Head of caudate nucleus (tissue), 42 donors: ENCODE results near the gene NEMP1.
"Not testable (repeated sequence)": the region's sequence is repeated elsewhere in the genome, so short reads cannot be mapped to it uniquely, and the experiment has no call there.

Source experiments
- DNase-seq, 42 donors: peaks; one replicate each; pipeline versions ENCODE4 v3.0.0 to v3.0.0-alpha.2; 2020 to 2021; ENCODE audit warnings: mixed read lengths in 7 of 42
- intact Hi-C: fragments of 100-400 bp; cut with DNase I; formaldehyde crosslinking; loops from one replicate; pipeline ENCODE4 v1.15.0; 2022

NEMP1 gene

GRCh38 chr12:57046086-57046791 is 32.4 kb downstream of the NEMP1 start:
- intact Hi-C loops = no loop called here
- peak in 2 of 42 donors; percentile 8 to 45 for DNase-seq

DNA sequence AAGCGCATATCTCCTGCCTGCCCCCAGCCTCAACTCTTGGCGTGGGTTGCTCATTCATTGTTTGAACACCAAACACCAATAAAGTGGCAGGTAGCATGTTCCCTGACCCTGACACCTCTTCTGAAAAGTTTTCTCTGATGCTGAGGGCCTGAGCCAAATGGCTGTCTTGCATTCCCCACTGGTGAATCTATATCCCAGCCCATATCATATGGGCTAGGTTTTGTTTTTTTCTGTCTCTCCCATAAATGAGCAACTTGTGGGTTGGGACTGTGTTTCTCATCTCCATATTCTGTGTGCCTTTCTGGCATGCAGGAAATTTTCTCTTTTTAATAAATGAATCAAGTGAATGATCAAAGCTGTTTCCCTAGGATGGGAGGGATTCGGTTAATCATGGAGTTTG is 33.7 kb downstream of the NEMP1 start:
- intact Hi-C loops = no loop called here
- no peak for DNase-seq

DNA sequence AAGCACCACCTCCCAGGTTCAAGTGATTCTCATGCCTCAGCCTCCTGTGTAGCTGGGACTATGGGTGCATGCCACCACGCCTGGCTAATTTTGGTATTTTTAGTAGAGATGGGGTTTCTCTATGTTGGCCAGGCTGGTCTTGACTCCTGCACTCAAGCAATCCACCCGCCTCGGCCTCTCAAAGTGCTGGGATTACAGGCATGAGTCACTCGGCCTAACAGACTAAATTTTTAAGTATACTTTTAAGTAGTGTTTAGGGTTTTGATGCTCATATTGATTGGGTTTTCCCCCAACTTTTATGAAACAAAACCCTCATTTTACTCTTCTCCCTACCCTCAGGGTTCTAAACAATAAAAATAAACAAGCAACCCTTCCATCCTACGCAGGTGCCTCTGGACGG is 34.1 kb downstream of the NEMP1 start:
- intact Hi-C loops = no loop called here
- DNase-seq = no peak

- intact Hi-C loops = no loop called here
Measured at GRCh38 chr12:57042695-57043094, 35.9 kb downstream of the NEMP1 start.

DNA sequence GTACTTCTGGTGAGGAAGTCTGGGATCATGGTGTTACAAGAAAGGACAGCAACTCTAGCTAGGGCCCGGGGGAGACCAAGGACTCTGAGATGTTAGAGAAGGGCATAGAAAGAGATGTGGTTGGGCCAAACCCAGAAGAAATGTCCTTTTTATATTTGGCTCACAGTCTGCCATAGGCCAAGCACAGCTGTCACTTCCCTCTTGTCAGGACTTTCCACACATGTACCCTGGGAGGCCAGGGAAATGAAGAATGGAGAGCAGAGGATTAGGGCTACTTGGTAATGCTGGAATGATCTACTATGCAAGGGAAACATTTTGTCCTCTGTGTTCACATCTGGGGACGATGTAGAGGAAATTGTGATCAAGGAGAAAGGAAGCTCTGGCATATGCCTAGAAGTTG is 37.8 kb downstream of the NEMP1 start:
- intact Hi-C loops = no loop called here
- DNase-seq = no peak

More at GRCh38 chr12:57042695-57043094, 35.9 kb downstream of the NEMP1 start:
- DNase-seq = no peak

GRCh38 chr12:57040211-57040610 is 38.4 kb downstream of the NEMP1 start:
- intact Hi-C loops = no loop called here
- DNase-seq = no peak

GRCh38 chr12:57039016-57039798 is 39.4 kb downstream of the NEMP1 start:
- intact Hi-C loops = no loop called here

DNA sequence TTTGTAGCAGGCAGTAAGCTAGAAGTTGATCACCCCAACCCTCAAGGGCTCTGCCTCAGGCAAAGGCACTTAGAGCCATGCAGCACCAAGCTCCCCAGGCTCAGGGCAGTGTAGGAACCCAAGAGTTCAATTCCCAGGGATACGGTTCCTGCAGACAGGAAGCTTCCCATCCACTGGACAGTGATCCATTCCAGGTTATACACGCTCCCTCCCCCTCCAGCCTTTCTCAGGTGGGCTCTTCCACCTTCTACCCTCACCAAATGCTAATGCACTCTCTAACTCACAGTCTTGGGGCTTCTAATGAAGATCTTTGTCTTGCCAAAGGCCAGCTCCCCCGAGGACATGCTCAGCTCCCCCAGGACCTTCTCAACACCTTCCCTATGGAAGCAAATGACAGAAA is 41.3 kb downstream of the NEMP1 start:
- intact Hi-C loops = no loop called here
- no peak for DNase-seq

More at GRCh38 chr12:57039016-57039798, 39.4 kb downstream of the NEMP1 start:
- no peak for DNase-seq

GRCh38 chr12:57033431-57033830 is 45.2 kb downstream of the NEMP1 start:
- intact Hi-C loops = no loop called here
- no peak for DNase-seq

DNA sequence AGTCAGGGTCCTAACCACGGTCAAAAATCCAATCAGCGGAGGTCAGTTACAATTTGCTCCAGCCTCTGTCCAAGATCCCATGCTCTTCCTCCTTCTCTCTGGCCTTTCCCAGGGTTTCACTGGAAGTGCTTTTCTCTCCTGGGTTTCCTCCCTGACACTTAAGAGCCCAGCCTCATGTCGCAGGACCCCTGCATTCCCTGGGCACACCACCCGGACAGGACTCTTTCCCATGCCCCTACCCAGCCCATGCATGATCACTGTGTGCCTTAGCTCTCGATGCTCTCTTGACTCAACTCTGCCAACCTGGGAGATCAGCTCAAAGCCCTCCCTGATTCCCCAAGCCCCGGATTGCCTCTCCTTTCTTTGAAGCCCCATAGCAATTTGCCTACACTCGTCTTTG is 46.8 kb downstream of the NEMP1 start:
- DNase-seq = no peak
- intact Hi-C loops = no loop called here

DNA sequence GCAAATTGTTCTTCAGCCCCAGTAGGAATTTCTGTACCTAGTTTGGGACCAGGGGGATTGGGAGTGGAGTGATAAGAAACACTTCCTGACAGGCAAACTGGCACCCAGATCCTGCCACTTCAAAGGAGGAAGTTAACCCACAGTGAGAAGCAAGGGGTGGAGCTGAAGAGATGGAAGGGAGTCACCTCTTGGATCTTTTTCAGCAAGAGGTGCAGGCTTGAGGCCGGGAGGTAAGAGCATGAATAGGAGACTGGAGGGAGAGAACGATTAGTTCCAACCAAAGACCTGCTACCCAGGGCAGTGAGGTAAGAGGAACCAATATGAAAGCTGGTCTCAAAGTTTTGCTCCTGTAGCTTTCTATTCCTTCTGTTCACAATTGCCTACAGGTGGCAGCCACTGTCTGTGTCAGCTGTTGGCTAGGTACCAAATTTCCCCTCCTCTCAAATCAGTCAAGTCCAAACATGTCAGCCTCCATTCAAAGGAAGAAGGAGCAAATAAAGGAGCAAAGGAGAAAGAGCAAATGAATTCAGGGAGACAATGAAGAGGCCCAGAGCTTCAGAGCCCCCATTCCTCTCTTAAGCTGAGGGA is 47.4 kb downstream of the NEMP1 start:
- intact Hi-C loops = no loop called here
- no peak for DNase-seq

DNA sequence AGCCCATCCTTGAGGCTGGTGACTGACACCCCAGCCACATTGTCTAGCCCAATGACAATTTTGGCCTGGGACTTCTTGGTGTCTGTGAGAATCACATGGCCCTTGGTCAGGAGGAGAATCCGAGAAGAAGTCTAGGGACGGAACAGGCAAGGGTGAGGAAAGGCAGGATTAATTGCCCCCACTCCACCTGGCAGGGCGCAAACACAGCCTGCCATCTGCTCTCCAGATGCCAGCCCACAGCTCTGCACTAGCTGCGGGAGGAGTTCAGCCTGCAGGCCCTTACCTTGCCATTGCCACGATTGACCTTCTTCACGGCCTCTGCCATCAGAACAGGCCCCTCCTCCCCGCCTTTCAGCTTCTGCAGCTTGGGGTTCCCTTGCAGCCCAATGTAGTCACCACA is 49.1 kb downstream of the NEMP1 start:
- intact Hi-C loops = no loop called here
- no peak for DNase-seq

DNA sequence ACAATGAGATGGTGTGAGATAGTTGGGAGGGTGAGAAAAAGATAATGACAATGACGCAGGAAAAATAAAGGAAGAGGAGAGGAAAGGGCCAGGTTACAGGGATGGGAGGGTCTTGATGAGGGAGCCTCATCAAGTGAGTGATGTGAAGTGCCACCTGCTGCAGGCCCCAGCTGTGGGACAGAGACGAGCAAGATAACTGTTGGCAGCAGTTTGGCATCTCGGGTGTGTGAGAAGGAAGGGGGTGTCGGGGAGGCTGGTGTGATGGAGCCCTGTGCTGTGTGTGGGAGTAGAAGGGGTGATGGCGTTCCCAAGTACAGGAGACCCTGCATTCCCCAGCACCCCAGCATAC is 50.8 kb downstream of the NEMP1 start:
- DNase-seq = no peak
- intact Hi-C loops = no loop called here

DNA sequence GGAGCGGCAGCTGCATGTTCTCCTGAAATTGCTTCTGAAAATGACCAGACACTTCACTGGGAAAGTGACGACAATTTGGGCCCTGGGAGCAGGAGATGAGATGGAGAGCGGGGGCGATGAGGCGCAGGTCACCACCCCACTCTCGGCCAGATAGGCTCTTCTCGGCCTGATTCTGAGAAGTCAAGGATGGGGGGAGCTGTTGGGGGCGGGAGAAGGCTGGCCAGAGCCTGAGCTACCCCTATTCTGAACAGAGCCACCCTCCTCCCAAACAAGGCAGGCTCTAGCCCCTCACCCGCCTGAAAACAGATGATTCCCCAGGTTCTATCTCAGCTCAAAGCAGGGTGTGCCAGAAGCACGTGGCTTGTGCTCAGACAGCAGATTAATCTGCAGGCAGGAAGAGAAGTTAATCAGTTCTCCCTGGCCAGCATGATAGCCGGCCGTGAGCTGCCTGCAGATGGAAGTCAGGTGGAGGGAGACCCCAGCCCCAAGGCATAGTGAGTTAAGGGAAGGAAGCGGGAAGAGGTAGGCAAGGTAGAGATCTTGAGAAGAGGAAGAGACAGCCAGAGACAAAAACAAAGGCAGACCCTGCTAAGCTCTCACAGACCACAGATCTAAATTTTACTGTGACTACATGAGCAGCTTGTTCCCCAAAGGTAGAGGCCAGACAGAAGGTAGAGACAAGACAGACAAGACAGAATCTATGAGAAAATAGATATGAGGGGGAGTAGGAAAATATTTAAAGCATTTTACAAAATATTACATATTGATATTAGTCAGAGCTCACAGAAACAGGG is 51.4 kb downstream of the NEMP1 start:
- intact Hi-C loops = no loop called here
- no peak for DNase-seq

DNA sequence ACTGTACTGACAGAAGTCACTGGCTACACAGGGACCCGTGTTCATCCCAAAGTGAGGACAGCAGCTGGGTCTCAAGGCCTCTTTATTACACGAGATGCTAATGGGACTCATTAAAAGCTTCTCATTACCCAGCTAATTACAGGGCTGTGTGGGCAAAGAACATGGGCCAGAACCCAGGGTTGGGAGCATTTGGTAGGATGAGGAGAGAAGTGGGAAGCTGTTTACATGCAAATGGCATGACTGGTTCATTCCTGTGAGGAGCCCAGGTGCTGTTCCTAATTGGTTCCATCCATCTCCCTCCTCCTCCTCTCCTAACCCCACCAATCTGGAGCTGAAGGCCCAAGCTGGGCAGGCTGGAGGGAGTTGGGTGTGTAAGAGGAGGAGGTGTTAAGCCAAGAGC is 53.4 kb downstream of the NEMP1 start:
- no peak for DNase-seq
- intact Hi-C loops = no loop called here

GRCh38 chr12:57022324-57022723 is 56.3 kb downstream of the NEMP1 start:
- DNase-seq, intact Hi-C loops: not testable (repeated sequence)

- intact Hi-C loops = no loop called here
Measured at GRCh38 chr12:57019983-57020719, 58.4 kb downstream of the NEMP1 start.

DNA sequence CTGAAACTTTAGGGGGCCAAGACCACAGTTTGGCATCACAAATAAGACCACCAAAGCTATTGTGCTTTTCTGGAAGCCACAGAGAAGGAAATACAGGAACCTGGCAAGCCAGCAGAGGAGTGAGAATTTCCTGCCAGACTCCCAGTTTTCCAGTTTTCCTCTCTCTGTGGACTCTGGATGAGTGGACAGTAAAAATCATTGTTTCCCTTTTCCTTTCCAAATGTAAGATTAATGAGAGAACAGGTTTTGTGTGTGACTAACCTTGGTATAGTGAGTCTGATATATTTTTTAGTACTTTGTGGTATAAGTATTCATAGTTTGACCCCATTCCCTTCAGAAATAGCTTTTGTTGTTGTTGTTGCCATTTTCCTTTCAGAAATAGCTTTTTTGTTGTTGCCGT is 59.7 kb downstream of the NEMP1 start:
- intact Hi-C loops = no loop called here
- no peak for DNase-seq

More at GRCh38 chr12:57019983-57020719, 58.4 kb downstream of the NEMP1 start:
- no peak for DNase-seq

GRCh38 chr12:57018353-57018752 is 60.2 kb downstream of the NEMP1 start:
- intact Hi-C loops, DNase-seq: not testable (repeated sequence)
